Astrocyte of the cerebellum (primary cell): ENCODE measurements around the gene LTF.

Source experiments
- DNase-seq: peaks from one replicate; pipeline ENCODE4 v3.0.0-alpha.2; 2011; ENCODE audit warnings: low read depth
- H3K4me3 ChIP-seq: 2 replicates; pipeline ENCODE4 v1.5.1; 2011; ENCODE audit warnings: mild to moderate bottlenecking, low read depth, low read length, moderate library complexity
- CTCF ChIP-seq: IDR thresholded peaks from 2 replicates; pipeline ENCODE4 v1.5.1; 2012; ENCODE audit warnings: low read length, low read depth, moderate library complexity, mild to moderate bottlenecking; ENCODE audit errors: missing control alignments
- in situ Hi-C: cut with HindIII; loops from 2 replicates; pipeline ENCODE4 v1.10.0; 2017; ENCODE audit warnings: low sequenced_read_pairs

Gene LTF

DNA sequence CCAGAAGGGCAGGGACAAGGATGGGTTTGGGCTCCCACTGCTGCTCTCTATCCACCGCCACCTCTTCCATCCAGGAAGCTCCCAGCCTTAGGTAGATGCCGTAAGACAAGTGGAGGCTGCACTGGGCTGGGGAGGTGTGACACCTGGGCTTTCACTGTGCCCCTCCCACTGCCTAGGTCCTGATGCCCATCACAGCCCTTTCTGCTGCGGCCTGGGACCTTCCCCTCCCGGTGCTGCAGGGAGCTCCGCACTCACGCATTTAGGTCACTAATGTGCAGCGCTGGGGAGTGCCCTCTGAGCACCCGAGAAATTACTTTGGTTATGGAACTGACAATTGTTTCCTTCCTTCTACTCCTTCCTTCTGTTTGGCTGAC, 850 bp downstream of the LTF start:
- in situ Hi-C loops, result no loop called here
- no peak overlapping the region for H3K4me3 ChIP-seq
- TF ChIP-seq CTCF, result no peak

GRCh38 chr3:46463120-46463867, 1.4 kb downstream of the LTF start:
- no peak for DNase-seq
- no peak for TF ChIP-seq CTCF
- H3K4me3 ChIP-seq, result no peak overlapping the region
- in situ Hi-C loops, result no loop called here

More for the DNA sequence above, 850 bp downstream of the LTF start:
- no peak for DNase-seq

DNA sequence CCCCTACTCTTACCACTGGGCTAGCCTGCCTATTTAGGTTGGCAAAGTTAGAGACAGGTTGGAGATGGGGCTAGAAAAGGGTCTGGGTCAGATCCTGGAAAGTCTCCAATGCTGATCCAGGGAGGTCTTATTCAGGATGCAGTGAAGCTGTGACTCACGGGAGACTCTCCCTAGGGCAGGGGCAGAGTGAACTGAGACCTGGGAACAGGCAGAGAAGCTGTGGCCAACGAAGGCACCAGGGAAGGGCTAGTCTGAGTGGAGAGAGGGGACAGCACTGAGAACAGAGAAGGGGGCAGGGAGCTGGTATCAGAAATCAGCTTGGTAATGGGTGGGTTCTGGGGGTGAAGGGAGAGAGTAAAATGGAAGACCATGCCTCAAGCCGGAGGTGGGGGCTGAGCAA, 2.2 kb downstream of the LTF start:
- no peak for DNase-seq
- no peak overlapping the region for H3K4me3 ChIP-seq
- in situ Hi-C loops, result no loop called here
- no peak for TF ChIP-seq CTCF

- in situ Hi-C loops, result no loop called here
- no peak overlapping the region for H3K4me3 ChIP-seq
- no peak for TF ChIP-seq CTCF
- DNase-seq, result no peak
Observed at GRCh38 chr3:46462111-46462510, 2.6 kb downstream of the LTF start.

GRCh38 chr3:46460051-46460450, 4.7 kb downstream of the LTF start:
- in situ Hi-C loops, result no loop called here
- DNase-seq, result no peak
- TF ChIP-seq CTCF, result no peak
- no peak overlapping the region for H3K4me3 ChIP-seq

- TF ChIP-seq CTCF, result no peak
- no peak for DNase-seq
- H3K4me3 ChIP-seq, result no peak overlapping the region
- in situ Hi-C loops, result no loop called here
Observed at GRCh38 chr3:46456118-46456517, 8.6 kb downstream of the LTF start.
